ENCODE measurements around the gene FBXW10B.
"Not testable (repeated sequence)": the region's sequence is repeated elsewhere in the genome, so short reads cannot be mapped to it uniquely, and the experiment has no call there.

FBXW10B gene

GRCh38 chr17:15591986-15592385 is 27.5 kb downstream of the FBXW10B start:
- FAIRE-seq; DNase-seq (ENCODE audit: insufficient read length): not testable (repeated sequence)

- FAIRE-seq; DNase-seq (ENCODE audit: insufficient read length): not testable (repeated sequence)
Measured at GRCh38 chr17:15590844-15591243, 28.7 kb downstream of the FBXW10B start.

GRCh38 chr17:15589544-15590536 is 29.7 kb downstream of the FBXW10B start:
- not testable (repeated sequence) for DNase-seq (ENCODE audit: insufficient read length)
- FAIRE-seq = peak; percentile 73

GRCh38 chr17:15588017-15588416 is 31.5 kb downstream of the FBXW10B start:
- not testable (repeated sequence) for FAIRE-seq; DNase-seq (ENCODE audit: insufficient read length)

GRCh38 chr17:15583313-15583712 is 36.2 kb downstream of the FBXW10B start:
- not testable (repeated sequence) for DNase-seq (ENCODE audit: insufficient read length)
- peak; percentile 9 for FAIRE-seq

- DNase-seq (ENCODE audit: insufficient read length); FAIRE-seq: not testable (repeated sequence)
Measured at GRCh38 chr17:15581462-15581861, 38.0 kb downstream of the FBXW10B start.

GRCh38 chr17:15576848-15577247 is 42.7 kb downstream of the FBXW10B start:
- DNase-seq (ENCODE audit: insufficient read length); FAIRE-seq: not testable (repeated sequence)

- not testable (repeated sequence) for FAIRE-seq; DNase-seq (ENCODE audit: insufficient read length)
Measured at GRCh38 chr17:15574660-15575059, 44.8 kb downstream of the FBXW10B start.

GRCh38 chr17:15573870-15574269 is 45.6 kb downstream of the FBXW10B start:
- DNase-seq (ENCODE audit: insufficient read length); FAIRE-seq: not testable (repeated sequence)
